HG03520 (cell line): ENCODE measurements around the gene SMCO2.

Experiments used
- ATAC-seq: cut with Tn5 transposase; IDR thresholded peaks from one replicate; pipeline ENCODE4 v1.9.1; 2021; ENCODE audit warnings: mild to moderate bottlenecking, moderate library complexity; ENCODE audit not compliant: unreplicated experiment

SMCO2 gene

DNA sequence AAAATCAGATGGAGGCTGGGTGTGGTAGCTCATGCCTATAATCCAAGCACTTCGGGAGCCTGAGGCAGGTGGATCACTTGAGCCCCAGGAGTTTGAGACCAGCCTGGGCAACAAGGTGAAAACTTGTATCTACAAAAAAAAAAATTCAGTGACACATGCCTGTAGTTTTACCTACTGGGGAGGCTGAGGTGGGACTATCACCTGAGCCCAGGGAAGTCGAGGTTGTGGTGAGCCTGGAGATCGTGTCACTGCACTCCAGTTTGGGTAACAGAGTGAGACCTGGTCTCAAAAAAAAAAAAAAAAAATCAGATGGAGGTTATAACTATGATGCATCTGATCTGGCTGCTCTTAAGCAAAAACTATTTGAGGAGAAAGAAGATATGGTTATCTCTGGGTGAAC is 50.9 kb downstream of the SMCO2 start:
- no peak for ATAC-seq

DNA sequence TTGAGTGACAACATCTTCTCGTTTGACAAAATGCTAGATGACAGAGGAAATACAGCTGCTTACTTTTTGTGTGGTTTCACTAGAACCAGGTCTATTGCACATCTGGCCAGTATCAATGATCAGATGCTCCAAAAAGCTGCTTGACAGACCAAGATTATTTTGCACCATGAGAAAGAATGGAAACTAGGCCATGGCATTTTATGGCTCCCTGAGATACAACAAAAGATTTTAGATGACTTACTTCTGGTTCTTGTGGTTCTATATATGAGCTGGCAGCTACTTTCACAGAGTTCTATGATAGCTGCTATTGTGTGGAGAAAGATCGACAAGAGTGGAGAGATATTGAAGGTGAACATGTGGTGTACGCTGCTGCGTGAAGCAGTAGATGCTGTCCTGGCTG is 51.6 kb downstream of the SMCO2 start:
- no peak for ATAC-seq

DNA sequence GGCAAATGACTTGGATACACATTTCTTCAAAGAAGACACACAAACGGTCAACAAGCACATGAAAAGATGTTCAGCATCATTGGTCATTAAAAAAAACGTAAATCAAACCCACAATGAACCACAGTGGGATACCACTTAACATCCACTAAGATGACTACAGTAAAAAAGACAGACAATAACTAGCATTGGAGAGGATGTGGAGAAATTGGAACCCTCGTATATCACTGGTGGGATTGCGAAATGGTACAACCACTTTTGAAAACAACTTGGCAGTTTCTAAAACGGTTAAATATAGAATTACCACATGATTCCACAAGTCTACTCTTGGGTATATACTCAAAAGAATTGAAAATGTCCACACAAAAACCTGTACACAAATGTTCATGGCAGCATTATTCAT is 52.2 kb downstream of the SMCO2 start:
- ATAC-seq: no peak

DNA sequence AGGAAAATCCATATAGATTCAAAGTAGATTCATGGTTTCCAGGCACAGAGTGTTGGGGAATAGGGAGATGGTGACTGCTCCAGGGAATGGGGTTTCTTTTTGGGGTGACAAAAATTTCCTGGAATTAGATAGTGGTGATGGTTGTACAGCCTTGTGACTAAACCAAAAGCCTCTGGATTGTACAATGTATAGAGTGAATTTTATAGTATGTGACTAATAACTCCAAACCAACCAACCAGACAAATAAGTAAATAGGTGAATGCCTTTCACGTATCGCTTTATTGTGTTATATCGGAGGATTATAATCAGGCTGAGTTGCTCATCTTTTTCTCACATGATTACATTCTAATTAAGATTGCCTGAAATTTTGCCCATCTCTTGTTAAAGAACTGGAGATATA is 52.8 kb downstream of the SMCO2 start:
- ATAC-seq: no peak

DNA sequence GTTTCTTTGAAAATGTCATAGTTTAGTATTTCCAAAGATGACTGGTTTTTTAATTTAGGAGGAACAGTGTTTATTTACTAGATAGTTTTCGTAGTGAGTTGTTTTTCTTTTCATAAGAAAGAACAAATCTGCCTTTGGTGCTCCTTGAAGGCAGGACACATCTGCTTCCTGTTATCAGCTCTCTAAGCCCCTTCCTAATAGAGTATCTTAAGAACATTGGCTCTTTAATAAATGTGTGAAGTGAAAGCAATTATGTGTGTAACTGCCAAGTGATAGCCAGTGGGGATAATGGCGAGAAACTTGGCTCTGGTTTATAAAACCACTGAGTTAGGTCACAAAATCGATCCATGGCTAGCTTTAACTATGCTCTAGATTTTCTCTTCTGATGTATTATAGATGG is 54.0 kb downstream of the SMCO2 start:
- ATAC-seq: no peak

DNA sequence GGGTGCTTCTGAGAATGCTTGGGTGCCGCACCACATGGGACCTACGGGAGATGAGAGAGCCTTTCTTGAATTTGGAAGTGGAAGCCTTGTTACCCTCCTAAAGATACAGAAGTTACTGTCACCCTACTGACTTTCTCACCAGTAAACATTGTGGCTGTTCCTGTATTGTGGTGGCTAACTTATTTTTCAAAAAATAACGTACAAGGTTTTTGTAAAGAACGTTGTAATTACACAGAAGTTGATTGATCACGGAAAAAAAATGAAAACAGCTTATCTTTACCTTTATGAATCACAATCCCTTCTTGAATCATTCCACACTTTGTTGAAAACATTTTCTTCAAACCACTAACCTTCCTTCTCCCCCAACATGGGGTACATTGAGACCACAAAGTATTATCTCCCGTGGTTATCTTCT is 55.5 kb downstream of the SMCO2 start:
- no peak for ATAC-seq

DNA sequence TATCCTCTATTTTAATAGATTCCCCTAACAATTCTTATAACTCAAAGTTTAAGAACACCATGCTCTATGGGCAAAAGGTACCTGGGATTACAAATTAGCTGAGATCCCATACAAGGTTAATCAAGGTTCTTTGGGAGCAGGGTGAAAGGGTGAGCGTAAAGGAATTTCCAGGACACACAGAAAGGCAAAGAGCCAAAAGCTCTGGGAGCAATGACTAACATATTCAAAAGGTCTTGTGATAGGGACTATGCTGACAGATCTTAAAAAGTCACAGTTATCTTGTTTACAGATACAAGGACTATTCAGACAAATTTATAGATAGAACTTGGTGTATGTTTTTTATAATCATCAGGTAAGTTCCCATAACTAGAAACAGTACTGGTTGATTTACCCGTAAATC is 58.0 kb downstream of the SMCO2 start:
- ATAC-seq: no peak

DNA sequence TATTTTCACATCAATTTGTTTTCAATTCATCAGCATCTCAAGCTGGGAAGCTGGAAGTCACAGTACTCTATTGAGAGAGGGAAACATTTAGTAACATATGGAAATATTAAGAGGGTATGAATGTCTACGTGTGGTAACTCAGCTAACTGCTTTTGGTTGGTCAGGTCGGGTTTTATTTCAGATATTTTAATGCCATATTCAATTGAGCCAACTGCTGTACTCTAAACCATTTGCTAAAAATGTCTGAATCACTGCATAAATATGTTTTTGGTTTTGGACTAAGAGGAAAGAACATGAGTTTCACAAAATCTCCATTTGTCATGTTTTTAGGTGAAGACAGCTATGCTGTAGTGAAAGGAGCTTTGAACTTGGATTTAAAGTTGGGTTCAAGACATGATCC is 58.6 kb downstream of the SMCO2 start:
- ATAC-seq: no peak

DNA sequence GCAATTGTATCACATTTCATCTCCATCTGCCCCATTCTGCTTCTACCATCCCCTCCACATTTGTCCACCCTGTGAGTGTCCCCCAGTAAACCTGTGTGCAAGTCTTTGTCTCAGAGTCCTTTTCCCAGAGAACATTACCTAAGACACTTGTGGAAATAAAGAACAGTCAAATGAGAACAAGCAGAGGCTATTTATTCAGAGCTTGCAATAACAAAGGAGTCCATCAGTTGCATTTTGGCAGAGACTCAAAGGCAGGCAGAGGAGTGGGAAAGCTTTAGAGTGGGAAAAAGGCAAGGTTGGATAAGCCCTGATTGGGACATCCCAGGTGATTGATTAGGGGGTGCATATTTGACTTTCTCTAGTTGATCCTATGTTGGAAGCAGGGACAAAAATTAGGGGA is 59.2 kb downstream of the SMCO2 start:
- ATAC-seq: no peak

DNA sequence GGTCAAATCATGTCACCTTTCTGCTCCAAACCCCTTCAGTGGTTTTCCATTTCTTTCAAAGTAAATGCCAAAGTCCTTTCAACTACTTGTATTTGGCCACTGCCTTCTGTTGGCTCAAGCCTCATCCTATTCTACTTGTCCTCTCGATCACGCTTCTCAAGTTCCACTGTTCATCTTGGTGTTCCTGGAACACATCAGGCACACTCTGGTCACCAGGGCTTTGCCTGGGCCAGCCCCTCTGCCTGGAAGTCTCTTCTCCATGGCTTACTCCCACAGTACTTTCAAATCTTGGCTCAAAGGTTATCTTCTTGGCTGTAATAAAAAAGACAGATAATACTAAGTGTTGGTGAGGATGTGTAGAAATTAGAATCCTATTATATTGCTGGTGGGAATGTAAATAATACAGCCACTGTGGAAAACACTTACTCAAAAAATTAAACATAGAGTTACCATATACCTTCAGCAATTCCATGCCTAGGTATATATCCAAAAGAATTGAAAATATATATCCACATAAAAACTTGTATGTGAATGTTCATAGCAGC is 60.2 kb downstream of the SMCO2 start:
- ATAC-seq: no peak

DNA sequence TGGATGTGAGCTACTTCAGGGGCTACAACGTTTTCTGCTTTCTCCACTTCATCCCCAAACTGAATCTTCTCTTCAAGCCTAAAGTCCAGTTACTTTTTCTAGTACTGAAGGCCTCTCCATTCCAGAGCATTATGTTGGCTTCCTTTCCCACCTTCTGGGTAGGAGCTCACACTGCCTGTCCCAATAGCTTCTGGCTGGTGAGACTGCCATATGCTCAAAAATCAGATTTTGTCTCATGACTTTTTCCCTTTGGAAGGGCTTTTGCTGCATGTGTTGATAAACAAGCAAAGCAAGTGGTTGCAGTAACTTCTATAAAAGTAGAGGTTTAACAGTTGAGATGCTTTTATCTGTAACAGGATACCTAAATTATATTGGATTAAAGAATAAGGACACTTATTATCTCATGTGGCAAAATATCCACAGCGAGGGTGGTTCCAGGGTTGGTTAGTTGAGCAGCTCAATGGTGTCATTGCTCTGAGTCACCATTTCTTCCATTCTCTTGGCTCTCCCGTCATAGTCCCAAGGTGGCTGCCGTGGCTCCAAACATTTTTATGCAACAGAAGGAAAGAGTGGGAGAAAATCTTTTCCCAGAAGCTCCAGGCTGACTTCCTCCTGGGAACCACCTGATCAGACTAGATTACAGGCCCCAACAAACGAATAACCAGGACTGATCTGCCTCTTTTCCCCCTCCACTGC is 62.3 kb downstream of the SMCO2 start:
- ATAC-seq: no peak

DNA sequence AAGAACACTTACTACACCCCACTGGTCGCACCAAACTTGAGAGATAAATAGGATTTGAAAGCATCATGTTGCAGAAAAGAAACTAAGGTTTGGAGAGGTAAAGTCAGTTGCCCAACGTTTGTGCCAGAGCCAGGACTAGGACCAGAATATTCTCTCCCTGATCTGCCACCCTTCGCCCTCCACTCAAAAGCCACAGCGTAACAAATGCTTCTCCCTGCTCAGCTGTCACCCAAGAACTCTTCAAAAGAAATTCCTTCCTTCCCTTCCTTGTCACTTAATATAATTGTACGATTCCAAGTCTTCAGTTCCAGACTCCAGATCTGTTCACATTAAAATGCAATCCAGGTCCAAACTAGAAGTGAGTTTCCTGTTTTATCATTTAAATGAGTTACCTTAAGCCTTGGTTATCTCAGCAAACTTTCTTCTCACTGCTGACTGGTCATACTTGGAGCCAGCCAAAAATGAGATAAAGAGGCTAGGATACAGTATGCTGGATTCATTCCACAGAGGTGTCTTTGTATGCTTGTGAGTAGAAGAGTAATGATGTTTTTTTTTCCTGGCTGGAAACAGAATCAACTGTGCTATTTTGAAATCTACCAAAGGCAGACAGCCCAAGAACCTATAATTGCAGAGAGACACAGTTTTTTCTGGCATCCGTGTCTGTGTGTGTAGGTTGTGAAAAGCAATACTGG is 64.6 kb downstream of the SMCO2 start:
- ATAC-seq: no peak

DNA sequence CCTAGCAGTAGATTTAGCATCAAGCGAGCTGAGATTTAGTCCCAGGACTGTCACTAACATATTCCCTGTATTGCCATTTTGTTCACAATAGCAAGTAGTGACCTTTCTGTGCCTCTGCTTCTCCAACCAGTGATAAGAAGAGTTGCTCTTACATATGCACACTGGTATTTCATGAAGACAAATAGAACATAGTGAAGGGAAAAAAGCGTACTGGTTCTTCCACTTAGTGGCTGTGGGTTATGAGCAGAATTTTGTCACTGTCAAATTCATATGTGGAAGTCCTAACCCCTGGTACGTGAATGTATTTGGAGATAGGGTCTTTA is 65.1 kb downstream of the SMCO2 start:
- ATAC-seq: no peak

DNA sequence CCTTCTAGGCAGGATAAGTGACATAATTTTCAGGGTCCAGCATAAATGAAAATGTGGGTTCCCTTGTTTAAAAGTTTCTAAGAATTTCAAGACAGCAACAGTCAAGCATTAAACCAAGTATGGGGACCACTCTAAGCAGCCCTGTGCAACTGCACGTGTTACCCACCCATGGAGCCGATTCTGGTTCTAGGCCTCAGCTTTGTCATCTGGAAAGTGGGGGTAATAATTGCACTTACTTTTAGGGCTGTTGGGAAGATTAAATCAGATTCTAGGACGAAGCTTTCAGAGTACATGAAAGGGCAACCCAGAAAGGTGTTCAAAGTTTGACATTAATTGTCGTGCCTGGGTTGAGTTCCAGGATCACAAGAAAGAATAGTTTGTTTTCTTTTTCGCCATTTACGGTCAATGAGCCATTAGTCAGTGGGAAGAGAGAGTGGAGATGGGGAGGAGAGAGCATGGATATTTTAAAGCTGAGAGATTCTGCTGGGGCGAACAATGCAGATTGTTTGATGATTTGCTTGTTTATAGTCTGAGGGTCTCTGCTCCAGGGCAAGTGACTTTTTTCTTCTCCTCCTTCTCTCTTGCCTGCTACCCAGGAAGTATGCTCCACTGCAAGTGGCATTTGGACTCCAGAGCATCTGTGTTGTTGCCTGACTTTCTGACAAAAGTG is 66.8 kb downstream of the SMCO2 start:
- ATAC-seq: no peak

DNA sequence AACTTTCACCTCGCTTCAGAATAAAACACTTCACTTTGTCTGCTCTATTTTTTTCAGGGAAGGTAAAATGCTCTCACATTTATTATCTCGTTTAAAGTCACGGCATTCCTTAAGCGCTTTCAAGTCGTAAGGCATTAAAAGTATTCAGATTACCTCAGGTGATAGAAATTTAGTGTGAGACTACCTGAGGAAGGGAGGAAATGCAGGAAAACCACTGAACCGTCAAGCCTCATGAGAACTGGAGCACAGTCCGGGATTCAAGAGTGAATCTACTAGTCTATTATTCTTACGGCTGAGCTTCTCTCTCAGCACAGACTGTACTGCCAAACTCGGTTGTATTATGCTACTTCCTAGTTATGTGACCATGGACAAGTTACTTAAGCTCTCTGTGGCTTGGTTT is 69.1 kb downstream of the SMCO2 start:
- no peak for ATAC-seq

DNA sequence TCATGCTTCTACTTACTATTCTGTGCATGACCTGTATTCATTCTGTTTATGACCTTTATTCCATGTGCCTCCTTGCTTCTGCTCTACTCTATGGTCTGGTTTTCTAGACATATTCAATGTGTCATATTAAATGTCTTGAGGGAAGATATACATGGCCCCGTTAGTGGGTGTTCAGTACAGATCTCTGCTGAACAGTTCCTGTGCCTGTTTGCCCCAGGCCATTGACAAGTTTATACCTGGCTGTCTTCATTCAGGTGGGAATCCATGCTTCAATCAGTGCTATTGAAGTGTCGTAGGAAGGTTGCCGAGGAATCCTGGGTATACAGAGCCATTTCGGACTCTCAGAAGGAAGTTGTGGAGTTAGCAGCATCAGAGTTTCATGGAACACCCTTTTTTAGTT is 70.1 kb downstream of the SMCO2 start:
- no peak for ATAC-seq

DNA sequence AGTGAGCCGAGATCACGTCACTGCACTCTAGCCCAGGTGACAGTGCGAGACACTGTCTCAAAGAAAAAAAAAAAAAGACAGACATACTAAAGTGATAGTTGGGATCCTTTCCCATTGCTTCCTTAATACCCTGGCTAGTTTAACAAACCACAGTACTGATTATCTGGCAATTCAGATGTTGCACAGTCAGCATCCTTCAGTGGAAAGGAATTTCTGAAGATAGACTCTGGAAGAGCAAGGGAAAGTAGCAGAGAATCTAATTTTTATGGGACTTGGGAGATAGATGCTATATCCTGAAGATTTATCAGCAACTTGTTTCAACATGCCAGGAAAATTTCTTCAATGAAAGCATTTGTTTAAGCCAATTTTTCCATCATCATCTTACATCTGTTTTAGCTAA is 71.0 kb downstream of the SMCO2 start:
- ATAC-seq: no peak

DNA sequence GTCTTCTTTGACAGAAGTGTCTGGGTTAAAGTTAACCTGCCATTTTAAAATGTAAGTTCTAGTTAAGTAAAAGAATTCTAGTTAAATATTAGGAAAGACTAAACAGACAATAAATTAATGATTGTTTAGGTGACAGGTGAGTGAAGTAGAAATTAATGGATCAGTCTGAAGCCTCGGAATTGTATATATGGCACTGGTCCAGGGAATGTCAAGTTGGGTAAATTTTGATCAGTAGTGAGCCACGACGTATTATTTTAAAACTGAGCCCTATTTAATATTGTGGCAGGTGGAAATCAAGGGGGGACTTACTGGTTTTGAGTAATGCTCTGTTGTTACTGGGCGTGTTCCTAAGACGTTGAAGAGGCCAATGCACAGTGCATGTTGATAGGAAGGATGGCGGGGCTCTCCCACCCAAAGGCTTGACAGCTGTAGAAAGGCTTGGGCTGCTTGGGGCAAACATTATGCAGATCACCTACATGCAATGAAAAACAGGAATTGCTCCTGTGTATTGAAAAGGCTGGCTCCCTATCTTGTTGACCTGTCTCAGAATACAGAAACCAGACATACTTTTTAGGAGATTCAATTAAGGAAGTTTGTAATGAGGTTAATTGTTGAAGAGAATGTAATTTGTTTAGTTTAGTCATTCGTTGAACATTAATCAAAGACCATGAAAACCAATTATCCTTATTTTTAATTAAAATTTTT is 71.6 kb downstream of the SMCO2 start:
- no peak for ATAC-seq

DNA sequence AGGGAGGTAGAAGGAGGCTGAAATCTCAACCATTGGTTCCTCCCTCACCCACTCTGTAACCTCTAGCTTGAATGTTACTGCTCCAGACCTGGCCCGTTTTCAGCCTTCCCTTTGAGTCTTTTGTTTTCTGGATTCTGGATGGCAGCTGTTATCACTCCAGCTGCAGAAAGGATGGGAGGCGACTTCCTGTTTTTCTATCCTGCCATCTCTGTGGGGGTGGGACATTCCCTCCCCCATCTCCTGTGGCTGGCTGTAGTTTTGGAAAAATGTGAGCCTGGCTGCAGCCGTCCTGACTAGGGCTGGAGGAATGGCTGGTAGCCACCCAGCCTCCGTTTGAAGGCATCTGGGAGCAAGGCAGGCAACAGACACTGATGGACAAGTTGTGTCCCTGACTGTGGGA is 74.5 kb downstream of the SMCO2 start:
- no peak for ATAC-seq

DNA sequence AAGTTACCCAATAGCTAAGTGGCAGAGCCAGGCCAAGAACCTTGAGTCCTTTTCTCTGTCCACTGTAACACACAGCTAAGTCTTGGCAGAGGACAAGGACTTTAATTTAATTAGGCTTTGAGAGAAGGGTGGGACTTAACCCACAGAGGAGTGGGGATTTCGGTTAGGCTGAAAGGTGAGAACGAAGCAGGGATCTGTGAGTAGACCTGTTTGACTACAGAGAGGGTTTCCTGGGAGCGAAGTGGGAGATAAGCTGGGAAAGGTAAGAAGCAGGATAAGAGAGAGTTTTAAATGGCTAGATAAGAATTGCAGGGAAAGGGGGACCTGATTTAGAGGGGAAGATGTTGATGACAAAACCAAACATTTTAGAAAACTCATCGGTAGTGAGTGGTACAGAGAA is 75.4 kb downstream of the SMCO2 start:
- ATAC-seq: no peak

DNA sequence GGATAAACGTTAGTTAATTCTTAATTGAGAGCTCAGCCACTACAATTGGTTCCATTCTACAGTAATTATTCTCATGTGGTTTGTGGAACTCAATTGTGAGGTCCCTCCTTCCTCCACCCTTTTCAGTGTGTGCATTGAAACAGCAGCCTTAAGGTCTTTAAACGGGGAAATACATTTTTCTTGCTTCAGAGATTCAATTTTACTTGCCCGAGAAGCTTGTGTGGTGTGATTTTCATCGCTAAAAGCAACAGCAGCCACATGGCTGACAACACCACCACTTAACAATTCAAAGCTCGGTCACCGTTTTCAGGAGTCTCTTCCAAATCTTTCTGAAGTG is 76.7 kb downstream of the SMCO2 start:
- ATAC-seq: peak; percentile 5
